Effector memory CD4-positive, alpha-beta T cell (primary cell): ENCODE measurements around the gene PRKAR2B.

Experiments
- DNase-seq, 3 donors: peaks; one replicate each; pipeline ENCODE4 v3.0.0-alpha.2; 2020
- H3K27ac ChIP-seq: 2 replicates; pipeline ENCODE4 v1.7.0; 2013; ENCODE audit warnings: mild to moderate bottlenecking, low read length, moderate library complexity; ENCODE audit not compliant: insufficient read depth, poor library complexity, severe bottlenecking
- H3K27me3 ChIP-seq: replicated peaks from 2 replicates; pipeline ENCODE4 v1.7.0; 2013; ENCODE audit warnings: mild to moderate bottlenecking, low read length; ENCODE audit not compliant: insufficient read depth, control insufficient read depth, poor library complexity, severe bottlenecking
- H3K36me3 ChIP-seq: 2 replicates; pipeline ENCODE4 v1.7.0; 2013; ENCODE audit warnings: mild to moderate bottlenecking, low read length, moderate library complexity; ENCODE audit not compliant: control insufficient read depth, insufficient read depth
- H3K4me1 ChIP-seq: 2 replicates; pipeline ENCODE4 v1.7.0; 2013; ENCODE audit warnings: low read length, mild to moderate bottlenecking; ENCODE audit not compliant: control insufficient read depth, insufficient read depth, poor library complexity, severe bottlenecking
- H3K4me3 ChIP-seq: 2 replicates; pipeline ENCODE4 v1.7.0; 2013; ENCODE audit warnings: low read length, low read depth, mild to moderate bottlenecking; ENCODE audit not compliant: insufficient read depth, poor library complexity, severe bottlenecking
- H3K9me3 ChIP-seq: 2 replicates; pipeline ENCODE4 v1.7.0; 2013; ENCODE audit warnings: mild to moderate bottlenecking, low read length, moderate library complexity; ENCODE audit not compliant: control insufficient read depth

The PRKAR2B gene

DNA sequence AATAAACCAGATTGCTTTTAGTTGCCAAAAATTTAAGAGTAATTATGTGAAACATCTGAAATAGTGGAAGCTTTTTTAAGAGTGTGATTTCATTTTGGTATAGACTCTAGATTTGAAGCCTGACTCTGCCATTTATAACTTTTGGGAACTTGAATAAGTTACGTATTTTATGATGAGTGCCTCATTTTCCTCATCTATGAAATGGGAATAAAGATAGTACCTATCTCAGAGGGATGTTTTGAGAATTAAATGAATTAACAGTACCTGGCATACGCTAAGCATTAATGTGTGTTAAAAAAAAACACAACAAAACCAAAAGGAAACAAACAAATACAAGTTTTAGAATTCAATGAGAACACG, 12.9 kb downstream of the PRKAR2B start:
- DNase-seq: no peak
- H3K27me3 ChIP-seq: no peaks in the 10 kb centered on the region
- H3K4me1 ChIP-seq: no peaks in the 10 kb centered on the region
- H3K4me3 ChIP-seq: no peak overlapping the region
- no peaks in the 10 kb centered on the region for H3K36me3 ChIP-seq
- H3K9me3 ChIP-seq: no peaks in the 10 kb centered on the region
- H3K27ac ChIP-seq: no peak overlapping the region

DNA sequence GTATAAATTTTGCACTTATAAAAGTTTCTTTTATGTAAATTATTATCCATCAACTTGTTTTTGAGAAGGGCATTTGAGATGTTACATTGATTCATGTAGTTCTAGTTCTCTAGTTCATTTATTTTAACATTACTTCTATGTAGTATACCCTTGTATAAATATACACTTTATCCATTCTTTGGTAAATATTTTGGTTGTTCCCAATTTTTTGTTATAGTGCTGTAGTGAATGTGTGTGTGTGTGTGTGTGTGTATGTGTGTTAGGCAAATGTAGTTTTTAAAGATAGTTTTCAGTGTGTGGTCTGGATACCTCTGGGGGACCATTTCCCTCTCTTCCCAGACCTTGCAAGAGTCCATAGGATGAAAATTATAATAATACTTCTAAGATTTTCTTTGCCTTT, 15.0 kb downstream of the PRKAR2B start:
- Histone ChIP-seq H3K9me3 (no peaks in the 10 kb centered on the region), H3K36me3 (no peaks in the 10 kb centered on the region)
- DNase-seq: no peak

DNA sequence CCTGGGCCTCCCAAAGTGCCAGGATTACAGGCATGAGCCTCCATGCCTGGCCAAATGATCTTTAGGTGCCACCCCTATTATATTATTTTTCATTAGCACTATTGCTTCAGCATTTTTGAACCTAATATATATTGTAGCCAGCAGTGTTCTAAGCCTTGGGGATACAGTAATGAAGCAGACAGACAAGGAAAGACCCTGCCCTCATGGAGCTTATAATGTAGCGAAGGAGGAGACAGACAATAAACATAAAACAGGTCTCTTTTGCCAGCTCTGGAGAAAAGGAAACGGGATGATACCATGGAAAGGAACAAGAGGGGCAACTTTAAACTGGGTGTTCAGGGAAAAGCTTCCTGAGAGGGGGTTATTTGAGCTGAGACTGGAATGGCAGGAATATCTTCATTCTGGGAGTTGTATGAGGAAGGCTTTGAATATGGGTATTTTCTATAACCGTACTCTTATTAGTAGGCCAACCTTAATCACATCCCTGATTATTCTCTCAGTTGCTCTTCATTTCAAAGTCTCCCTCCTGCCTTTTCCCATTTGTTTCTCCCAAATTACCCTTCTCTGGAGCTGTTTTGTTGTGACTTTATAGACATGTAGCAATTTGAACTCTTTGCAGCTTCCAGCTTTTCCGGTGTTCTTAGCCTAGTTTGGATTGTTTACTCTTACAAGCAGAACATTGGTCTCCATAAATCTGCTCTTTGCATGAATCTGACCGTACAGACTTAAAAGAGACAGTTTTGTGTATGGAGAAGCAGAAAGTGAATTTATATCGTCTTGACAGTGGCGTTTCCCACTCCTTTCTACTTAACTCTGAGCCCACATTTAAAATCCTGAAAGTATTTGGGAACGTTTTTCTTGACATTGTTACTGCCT, 19.0 kb downstream of the PRKAR2B start:
- Histone ChIP-seq H3K4me3 (no peak overlapping the region), H3K27me3 (no peaks in the 10 kb centered on the region), H3K27ac (no peak overlapping the region), H3K36me3 (no peaks in the 10 kb centered on the region), H3K4me1 (no peaks in the 10 kb centered on the region), H3K9me3 (no peaks in the 10 kb centered on the region)
- DNase-seq: no peak

More for the DNA sequence above, 15.0 kb downstream of the PRKAR2B start:
- Histone ChIP-seq H3K4me1 (no peaks in the 10 kb centered on the region), H3K27me3 (no peaks in the 10 kb centered on the region), H3K27ac (no peak overlapping the region), H3K4me3 (no peak overlapping the region)

DNA sequence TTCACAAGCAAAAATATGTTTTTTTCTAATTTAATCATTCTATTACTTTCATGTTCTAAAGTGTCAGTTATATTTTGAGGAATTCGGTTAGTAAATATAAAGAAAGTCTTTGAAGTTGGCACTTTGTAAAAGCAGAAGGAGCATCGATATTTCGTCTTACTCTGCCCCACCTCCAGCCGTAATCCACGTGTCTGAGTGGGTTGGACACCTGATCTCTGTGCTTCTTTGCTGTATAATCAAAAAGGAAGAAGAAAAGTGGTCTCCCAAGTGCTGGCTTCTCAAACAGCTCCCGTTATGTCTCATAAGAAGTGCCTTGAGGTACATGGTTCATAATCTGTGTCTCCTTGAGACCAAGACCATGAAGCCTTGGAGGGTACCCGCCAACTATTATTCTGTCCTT, 19.8 kb downstream of the PRKAR2B start:
- DNase-seq: no peak

DNA sequence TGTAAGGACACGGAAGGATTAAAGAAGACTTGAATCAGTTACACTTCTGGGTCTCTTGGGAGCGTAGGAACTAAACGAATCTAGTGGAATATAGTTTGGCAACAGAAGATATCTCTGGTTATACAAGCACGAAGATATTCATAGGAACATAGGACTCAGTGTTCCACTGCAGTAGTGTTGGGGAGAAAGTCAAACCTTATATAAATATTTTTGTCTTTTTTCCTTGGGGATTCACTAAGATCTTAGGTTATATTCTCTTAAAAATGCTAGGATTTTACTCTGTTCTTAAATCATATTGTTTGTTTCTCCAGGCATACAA, 21.4 kb downstream of the PRKAR2B start:
- Histone ChIP-seq H3K36me3 (no peaks in the 10 kb centered on the region), H3K9me3 (no peaks in the 10 kb centered on the region)

More for the DNA sequence above, 19.8 kb downstream of the PRKAR2B start:
- Histone ChIP-seq H3K9me3 (no peaks in the 10 kb centered on the region), H3K27ac (no peak overlapping the region), H3K36me3 (no peaks in the 10 kb centered on the region), H3K4me1 (no peaks in the 10 kb centered on the region), H3K27me3 (no peaks in the 10 kb centered on the region), H3K4me3 (no peak overlapping the region)

DNA sequence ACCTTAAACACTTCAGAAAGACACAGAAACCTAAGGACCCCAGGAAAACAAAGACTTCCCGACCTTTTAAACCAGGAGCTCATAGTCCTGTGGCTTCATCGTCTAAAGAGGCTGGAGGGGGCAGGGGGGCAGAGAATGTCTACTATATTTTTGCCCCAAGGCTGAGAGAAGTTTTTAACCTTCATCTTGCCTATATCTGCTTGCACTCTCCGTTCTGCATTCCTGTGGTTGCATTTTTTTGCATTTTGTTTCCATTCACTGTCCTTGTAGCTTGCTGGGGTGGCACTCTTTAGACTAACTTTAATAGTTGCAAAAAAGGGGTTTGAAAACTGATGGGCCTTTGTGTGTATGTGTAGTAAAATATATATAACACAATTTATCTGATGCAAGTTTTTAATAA, 23.7 kb downstream of the PRKAR2B start:
- H3K4me1 ChIP-seq: no peaks in the 10 kb centered on the region
- DNase-seq: no peak
- H3K27ac ChIP-seq: no peak overlapping the region
- no peaks in the 10 kb centered on the region for H3K36me3 ChIP-seq
- no peak overlapping the region for H3K4me3 ChIP-seq
- H3K9me3 ChIP-seq: no peaks in the 10 kb centered on the region
- H3K27me3 ChIP-seq: no peaks in the 10 kb centered on the region

More for the DNA sequence above, 21.4 kb downstream of the PRKAR2B start:
- DNase-seq: no peak
- Histone ChIP-seq H3K4me1 (no peaks in the 10 kb centered on the region), H3K27ac (no peak overlapping the region), H3K27me3 (no peaks in the 10 kb centered on the region), H3K4me3 (no peak overlapping the region)

DNA sequence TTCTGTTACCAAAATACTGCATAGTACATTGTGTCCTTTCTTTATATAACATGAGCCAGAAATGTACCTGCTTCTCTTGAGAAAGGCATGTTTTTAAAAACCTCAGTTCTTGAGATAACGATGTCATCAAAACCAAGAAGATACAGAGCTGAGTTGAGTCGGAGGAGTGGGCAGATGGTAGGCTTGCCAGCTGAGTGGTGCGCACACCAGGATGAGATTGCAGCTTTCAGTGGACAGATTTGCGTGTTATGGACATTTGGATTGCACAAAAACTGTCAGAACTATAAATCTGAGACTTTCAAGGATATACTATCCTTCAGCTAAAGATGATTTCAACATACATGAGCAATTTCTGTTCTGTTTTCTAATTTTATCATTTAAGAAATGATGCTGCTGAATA, 25.0 kb downstream of the PRKAR2B start:
- Histone ChIP-seq H3K9me3 (no peaks in the 10 kb centered on the region), H3K36me3 (no peaks in the 10 kb centered on the region), H3K4me1 (no peaks in the 10 kb centered on the region), H3K4me3 (no peak overlapping the region), H3K27ac (no peak overlapping the region), H3K27me3 (no peaks in the 10 kb centered on the region)
- no peak for DNase-seq

DNA sequence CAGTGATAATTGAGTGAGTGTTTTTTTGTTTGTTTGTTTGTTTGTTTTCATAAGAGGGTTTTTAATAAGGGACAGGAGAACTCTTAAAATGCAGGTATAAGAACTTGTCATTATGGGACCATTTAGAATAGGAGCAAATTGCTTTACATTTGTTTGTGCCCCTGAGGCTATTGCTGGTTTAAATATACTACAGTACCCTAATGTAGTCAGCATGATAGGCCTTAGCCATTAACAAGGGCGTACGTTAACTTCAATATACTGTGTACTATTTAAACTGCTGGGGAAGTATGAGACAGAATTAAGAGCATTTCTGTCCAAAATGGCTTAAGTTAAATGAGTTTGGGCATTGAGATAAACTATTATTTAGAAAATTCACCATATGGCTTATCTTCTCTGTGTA, 26.2 kb downstream of the PRKAR2B start:
- Histone ChIP-seq H3K36me3 (no peaks in the 10 kb centered on the region), H3K27ac (no peak overlapping the region), H3K4me1 (no peaks in the 10 kb centered on the region), H3K4me3 (no peak overlapping the region), H3K27me3 (no peaks in the 10 kb centered on the region), H3K9me3 (no peaks in the 10 kb centered on the region)
- no peak for DNase-seq

DNA sequence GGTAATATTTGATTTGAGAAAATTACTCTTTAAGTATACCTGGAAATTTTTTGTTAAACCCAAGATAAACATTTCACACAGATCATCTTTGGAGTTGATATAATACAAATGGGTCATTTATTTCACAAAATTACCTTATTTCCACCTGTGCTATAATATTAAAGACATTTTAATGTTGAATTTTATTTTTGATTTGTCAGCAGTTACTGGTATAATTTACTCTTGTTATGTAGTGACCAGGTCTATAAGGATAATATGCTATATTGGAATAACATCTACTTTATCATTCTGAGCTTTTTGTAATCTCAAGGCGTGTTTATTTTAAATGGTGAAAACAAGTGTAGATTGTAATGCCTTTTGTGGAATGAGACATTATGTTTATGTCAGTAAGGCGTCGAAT, 26.6 kb downstream of the PRKAR2B start:
- no peaks in the 10 kb centered on the region for H3K36me3 ChIP-seq
- no peaks in the 10 kb centered on the region for H3K4me1 ChIP-seq
- H3K9me3 ChIP-seq: no peaks in the 10 kb centered on the region
- no peaks in the 10 kb centered on the region for H3K27me3 ChIP-seq
- H3K4me3 ChIP-seq: no peak overlapping the region
- no peak overlapping the region for H3K27ac ChIP-seq
- no peak for DNase-seq

DNA sequence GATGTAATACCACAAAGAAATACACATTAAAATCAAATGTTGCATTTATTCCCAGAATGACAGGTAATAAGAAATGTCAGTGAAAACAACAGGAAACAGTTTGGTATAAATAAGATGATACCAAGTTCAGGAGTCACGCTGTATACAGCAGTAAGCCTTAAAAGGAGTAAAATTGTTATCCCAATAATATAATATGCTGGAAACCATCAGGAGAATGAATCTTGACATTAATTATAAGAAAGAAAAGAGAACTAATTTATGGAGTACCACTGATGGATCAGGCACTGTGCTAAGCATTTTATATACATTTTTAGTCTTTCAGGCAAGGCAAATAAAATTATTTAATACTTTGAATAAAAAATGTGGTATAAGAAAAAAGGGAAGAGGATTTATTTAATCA, 27.6 kb downstream of the PRKAR2B start:
- no peaks in the 10 kb centered on the region for H3K36me3 ChIP-seq
- H3K27me3 ChIP-seq: no peaks in the 10 kb centered on the region
- no peak overlapping the region for H3K4me3 ChIP-seq
- no peak overlapping the region for H3K27ac ChIP-seq
- DNase-seq: no peak
- H3K4me1 ChIP-seq: no peaks in the 10 kb centered on the region
- no peaks in the 10 kb centered on the region for H3K9me3 ChIP-seq
